Tongue (tissue), 3 donors: Measurements from ENCODE around the gene MRPL43. TPM values are rescaled to one million over a fixed set of nuclear protein-coding genes. Genes with fewer than 3 reads are reported as not detected.

Experiments
- DNase-seq: peaks from one replicate; pipeline ENCODE4 v3.0.0-alpha.2; 2015
- small RNA-seq: library from RNA; depleted of rRNA; stranded (forward); fragments of <200 nt; gene quantifications from one replicate; pipeline ENCODE3, GENCODE V24; 2014; ENCODE audit warnings: low replicate concordance
- total RNA-seq: library from RNA; depleted of rRNA; stranded (reverse); fragments of >200 nt; gene quantifications from one replicate; pipeline ENCODE4 v1.2.3, GENCODE V29; 2014

The MRPL43 gene
- total RNA-seq, 1 donor from 2014 or later = 42.0 TPM

GRCh38 chr10:100966887-100967286 is 20.4 kb downstream of the MRPL43 start:
- no peak for DNase-seq

GRCh38 chr10:100965820-100966219 is 21.5 kb downstream of the MRPL43 start:
- no peak for DNase-seq

GRCh38 chr10:100963826-100964225 is 23.5 kb downstream of the MRPL43 start:
- no peak for DNase-seq

GRCh38 chr10:100962351-100963080 is 24.8 kb downstream of the MRPL43 start:
- DNase-seq = peak; percentile 13

GRCh38 chr10:100960251-100960650 is 27.0 kb downstream of the MRPL43 start:
- DNase-seq = no peak

GRCh38 chr10:100948916-100949315 is 38.4 kb downstream of the MRPL43 start:
- no peak for DNase-seq

GRCh38 chr10:100945754-100946153 is 41.5 kb downstream of the MRPL43 start:
- DNase-seq = no peak

- DNase-seq = no peak
These were observed 43.8 kb downstream of the MRPL43 start for GRCh38 chr10:100943508-100943907.

GRCh38 chr10:100942229-100942628 is 45.1 kb downstream of the MRPL43 start:
- DNase-seq = no peak

- DNase-seq = no peak
These were observed 47.4 kb downstream of the MRPL43 start for GRCh38 chr10:100939763-100940344.

Small RNA genes lying within 50 kb of the gene (small RNA-seq; reads per million reads assigned to genes)
- gene MIR608 = not detected

Other genes with a start within 250 kb of the MRPL43 start
- not detected for gene PAX2, start 241.9 kb downstream of the MRPL43 start, total RNA-seq
- gene SLF2, start 74.5 kb downstream of the MRPL43 start, total RNA-seq = 119 TPM
- gene SEMA4G, start 18.0 kb downstream of the MRPL43 start, total RNA-seq = 1.7 TPM
- gene TWNK, start within 50 bp of the MRPL43 start, total RNA-seq = 6.6 TPM
- gene LZTS2, start 12.3 kb upstream of the MRPL43 start, total RNA-seq = 45.5 TPM
- not detected for gene PDZD7, start 43.6 kb upstream of the MRPL43 start, total RNA-seq
- 51.1 TPM for gene SFXN3, start 43.7 kb upstream of the MRPL43 start, total RNA-seq
- 20.5 TPM for gene KAZALD1, start 74.5 kb upstream of the MRPL43 start, total RNA-seq
- 1.3 TPM for gene TLX1, start 143.8 kb upstream of the MRPL43 start, total RNA-seq
- gene LBX1, start 242.0 kb upstream of the MRPL43 start, total RNA-seq = 5.6 TPM